Hematopoietic multipotent progenitor cell (in vitro differentiated cells): Measurements from ENCODE around the gene CNOT1. TPM values are rescaled to one million over a fixed set of nuclear protein-coding genes. Genes with fewer than 3 reads are reported as not detected.
"Not testable (repeated sequence)": the region's sequence is repeated elsewhere in the genome, so short reads cannot be mapped to it uniquely, and the experiment has no call there.

ENCODE experiments used
- DNase-seq, 3 donors: peaks; one replicate each; pipeline ENCODE4 v3.0.0-alpha.2; 2011 to 2015; ENCODE audit warnings: low read depth in 2 of 3, low spot score in 2 of 3
- total RNA-seq: library from RNA; depleted of rRNA; stranded (reverse); fragments of >200 nt; gene quantifications from one replicate; pipeline ENCODE4 v1.2.3, GENCODE V29; 2012

Gene CNOT1
- 233 TPM for total RNA-seq

- peak; percentile 91 to 99 (median 98) for DNase-seq
Measured at GRCh38 chr16:58629733-58630640, at the start of gene CNOT1. Gene CNOT1, minus strand, starts transcription at chr16:58629826. Its CDS starts 30,489 bp downstream, at chr16:58599337.

GRCh38 chr16:58678716-58679115, 49.1 kb upstream of the CNOT1 start:
- peak in 1 of 3 donors; percentile 45 for DNase-seq

GRCh38 chr16:58678269-58678668, 48.6 kb upstream of the CNOT1 start:
- no peak for DNase-seq

- DNase-seq = no peak
Measured at GRCh38 chr16:58670946-58671583, 41.4 kb upstream of the CNOT1 start.

GRCh38 chr16:58670177-58670576, 40.6 kb upstream of the CNOT1 start:
- DNase-seq = no peak

- DNase-seq = no peak
Measured at GRCh38 chr16:58665200-58665599, 35.6 kb upstream of the CNOT1 start.

GRCh38 chr16:58661199-58661830, 31.7 kb upstream of the CNOT1 start:
- DNase-seq = peak in 2 of 3 donors; percentile 68 to 81

GRCh38 chr16:58659911-58660310, 30.3 kb upstream of the CNOT1 start:
- not testable (repeated sequence) for DNase-seq

GRCh38 chr16:58658796-58659211, 29.2 kb upstream of the CNOT1 start:
- DNase-seq = peak in 1 of 3 donors; percentile 4

- no peak for DNase-seq
Measured at GRCh38 chr16:58656899-58657298, 27.3 kb upstream of the CNOT1 start.

GRCh38 chr16:58655215-58655596, 25.6 kb upstream of the CNOT1 start:
- DNase-seq = no peak

GRCh38 chr16:58654560-58655214, 25.1 kb upstream of the CNOT1 start:
- DNase-seq = no peak

GRCh38 chr16:58652741-58653140, 23.1 kb upstream of the CNOT1 start:
- no peak for DNase-seq

GRCh38 chr16:58651965-58652348, 22.3 kb upstream of the CNOT1 start:
- no peak for DNase-seq

GRCh38 chr16:58649707-58650106, 20.1 kb upstream of the CNOT1 start:
- no peak for DNase-seq

- DNase-seq = no peak
Measured at GRCh38 chr16:58647107-58647506, 17.5 kb upstream of the CNOT1 start.

- no peak for DNase-seq
Measured at GRCh38 chr16:58644765-58645487, 15.3 kb upstream of the CNOT1 start.

GRCh38 chr16:58644108-58644507, 14.5 kb upstream of the CNOT1 start:
- no peak for DNase-seq

GRCh38 chr16:58640949-58641348, 11.3 kb upstream of the CNOT1 start:
- DNase-seq = no peak

- DNase-seq = no peak
Measured at GRCh38 chr16:58639836-58640235, 10.2 kb upstream of the CNOT1 start.
